ENCODE measurements around the gene IGSF8. TPM values are rescaled to one million over a fixed set of nuclear protein-coding genes. Genes with fewer than 3 reads are reported as not detected.

The IGSF8 gene
- total RNA-seq, 1 experiment from 2014 or later: 18.8 TPM

DNA sequence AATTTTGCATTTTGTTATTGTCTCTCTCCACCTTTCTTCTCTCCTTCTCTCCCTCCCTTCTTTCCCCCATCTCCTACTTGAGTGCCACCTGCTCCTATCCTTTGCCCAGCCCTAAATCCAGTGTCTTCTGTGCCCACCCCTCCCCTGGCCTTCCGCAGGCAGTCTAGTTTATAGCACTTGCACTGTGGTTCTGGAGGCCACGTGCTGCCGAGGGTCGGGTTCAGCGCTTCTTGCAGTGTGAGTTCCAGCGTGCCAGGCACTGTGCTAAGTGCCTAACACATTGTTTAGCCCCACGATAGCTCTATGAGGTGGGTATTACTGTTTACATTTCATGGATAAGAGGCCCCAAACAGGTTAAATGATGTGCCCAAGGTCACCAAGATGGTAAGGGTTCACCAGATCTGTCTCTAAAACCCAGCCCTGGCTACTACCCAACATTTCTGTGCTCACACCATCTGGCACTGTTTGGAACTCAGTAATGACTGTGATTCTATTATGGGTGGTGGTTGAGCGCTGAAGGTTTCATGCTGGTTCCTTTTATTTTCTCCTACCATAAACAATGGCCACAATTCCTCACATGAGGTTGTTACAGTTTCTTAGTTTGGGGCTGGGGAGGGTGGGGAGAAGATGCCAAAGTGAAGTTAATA, 38.9 kb upstream of the IGSF8 start:
- DNase-seq (ENCODE audit: low read depth, low spot score): no peak
- H3K27ac ChIP-seq (ENCODE audit: low read length): no peak overlapping the region
- TF ChIP-seq TCF7L2 (IDR thresholded peaks at IDR 0.05; ENCODE audit: low read depth, low read length): no peak
- TF ChIP-seq, protein P1, sequence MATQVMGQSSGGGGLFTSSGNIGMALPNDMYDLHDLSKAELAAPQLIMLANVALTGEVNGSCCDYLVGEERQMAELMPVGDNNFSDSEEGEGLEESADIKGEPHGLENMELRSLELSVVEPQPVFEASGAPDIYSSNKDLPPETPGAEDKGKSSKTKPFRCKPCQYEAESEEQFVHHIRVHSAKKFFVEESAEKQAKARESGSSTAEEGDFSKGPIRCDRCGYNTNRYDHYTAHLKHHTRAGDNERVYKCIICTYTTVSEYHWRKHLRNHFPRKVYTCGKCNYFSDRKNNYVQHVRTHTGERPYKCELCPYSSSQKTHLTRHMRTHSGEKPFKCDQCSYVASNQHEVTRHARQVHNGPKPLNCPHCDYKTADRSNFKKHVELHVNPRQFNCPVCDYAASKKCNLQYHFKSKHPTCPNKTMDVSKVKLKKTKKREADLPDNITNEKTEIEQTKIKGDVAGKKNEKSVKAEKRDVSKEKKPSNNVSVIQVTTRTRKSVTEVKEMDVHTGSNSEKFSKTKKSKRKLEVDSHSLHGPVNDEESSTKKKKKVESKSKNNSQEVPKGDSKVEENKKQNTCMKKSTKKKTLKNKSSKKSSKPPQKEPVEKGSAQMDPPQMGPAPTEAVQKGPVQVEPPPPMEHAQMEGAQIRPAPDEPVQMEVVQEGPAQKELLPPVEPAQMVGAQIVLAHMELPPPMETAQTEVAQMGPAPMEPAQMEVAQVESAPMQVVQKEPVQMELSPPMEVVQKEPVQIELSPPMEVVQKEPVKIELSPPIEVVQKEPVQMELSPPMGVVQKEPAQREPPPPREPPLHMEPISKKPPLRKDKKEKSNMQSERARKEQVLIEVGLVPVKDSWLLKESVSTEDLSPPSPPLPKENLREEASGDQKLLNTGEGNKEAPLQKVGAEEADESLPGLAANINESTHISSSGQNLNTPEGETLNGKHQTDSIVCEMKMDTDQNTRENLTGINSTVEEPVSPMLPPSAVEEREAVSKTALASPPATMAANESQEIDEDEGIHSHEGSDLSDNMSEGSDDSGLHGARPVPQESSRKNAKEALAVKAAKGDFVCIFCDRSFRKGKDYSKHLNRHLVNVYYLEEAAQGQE (IDR thresholded peaks at IDR 0.05; ENCODE audit: insufficient read depth in 1 of 2, low read depth in 2 of 2, low read length in 1 of 2): no peak
- TF ChIP-seq POLR2AphosphoS5 (IDR thresholded peaks at IDR 0.05; ENCODE audit: low read depth, low read length): no peak
- TF ChIP-seq, protein P2, sequence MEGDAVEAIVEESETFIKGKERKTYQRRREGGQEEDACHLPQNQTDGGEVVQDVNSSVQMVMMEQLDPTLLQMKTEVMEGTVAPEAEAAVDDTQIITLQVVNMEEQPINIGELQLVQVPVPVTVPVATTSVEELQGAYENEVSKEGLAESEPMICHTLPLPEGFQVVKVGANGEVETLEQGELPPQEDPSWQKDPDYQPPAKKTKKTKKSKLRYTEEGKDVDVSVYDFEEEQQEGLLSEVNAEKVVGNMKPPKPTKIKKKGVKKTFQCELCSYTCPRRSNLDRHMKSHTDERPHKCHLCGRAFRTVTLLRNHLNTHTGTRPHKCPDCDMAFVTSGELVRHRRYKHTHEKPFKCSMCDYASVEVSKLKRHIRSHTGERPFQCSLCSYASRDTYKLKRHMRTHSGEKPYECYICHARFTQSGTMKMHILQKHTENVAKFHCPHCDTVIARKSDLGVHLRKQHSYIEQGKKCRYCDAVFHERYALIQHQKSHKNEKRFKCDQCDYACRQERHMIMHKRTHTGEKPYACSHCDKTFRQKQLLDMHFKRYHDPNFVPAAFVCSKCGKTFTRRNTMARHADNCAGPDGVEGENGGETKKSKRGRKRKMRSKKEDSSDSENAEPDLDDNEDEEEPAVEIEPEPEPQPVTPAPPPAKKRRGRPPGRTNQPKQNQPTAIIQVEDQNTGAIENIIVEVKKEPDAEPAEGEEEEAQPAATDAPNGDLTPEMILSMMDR (IDR thresholded peaks at IDR 0.05): no peak
- no peak for TF ChIP-seq SIN3A (IDR thresholded peaks at IDR 0.05; ENCODE audit: borderline replicate concordance, insufficient read depth, low read depth, low read length)
- no peak overlapping the region for H3K4me3 ChIP-seq (ENCODE audit: low read depth in 2 of 2, low read length in 2 of 2)
- H3K27me3 ChIP-seq (ENCODE audit: control insufficient read depth, insufficient read depth, low read length): 0 out of 2 replicates have a peak, but pooled peaks cover 2% of the 10 kb centered on the region
- in situ Hi-C loops (cut with HindIII; ENCODE audit: low pct_unique_long_range_greater_than_20kb, low sequenced_read_pairs): no loop called here
- POLR2A ChIA-PET: no interaction called here
- CTCF ChIA-PET: no interaction called here
- no peaks in the 10 kb centered on the region for H3K4me1 ChIP-seq (ENCODE audit: control insufficient read depth, insufficient read depth, low read length)
- ATAC-seq: no peak
- no TSS peak for BruUV-seq (replicated peaks)
- intact Hi-C loops (cut with micrococcal nuclease; ENCODE audit: unreplicated experiment): no loop called here
- H3K36me3 ChIP-seq (ENCODE audit: control insufficient read depth, insufficient read depth, low read length): no peaks in the 10 kb centered on the region
- no peaks in the 10 kb centered on the region for H3K9me3 ChIP-seq (ENCODE audit: control insufficient read depth, insufficient read depth, low read depth, low read length)

DNA sequence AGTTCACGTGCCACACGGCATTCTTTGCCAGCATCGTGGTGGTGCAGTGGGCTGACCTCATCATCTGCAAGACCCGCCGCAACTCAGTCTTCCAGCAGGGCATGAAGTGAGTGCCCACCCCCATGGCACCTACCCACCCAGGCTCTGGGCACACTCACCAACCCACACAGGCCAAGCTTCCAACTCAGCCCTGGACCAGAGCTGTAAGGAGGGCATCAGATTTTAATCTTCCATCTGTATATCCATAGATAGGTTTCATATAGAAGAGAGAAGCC, 38.4 kb upstream of the IGSF8 start:
- CTCF ChIA-PET: no interaction called here
- intact Hi-C loops (cut with micrococcal nuclease; ENCODE audit: unreplicated experiment): no loop called here

More for the DNA sequence above, 38.4 kb upstream of the IGSF8 start:
- no peaks in the 10 kb centered on the region for H3K27me3 ChIP-seq (ENCODE audit: control insufficient read depth, insufficient read depth, low read length)
- DNase-seq (ENCODE audit: low read depth, low spot score): no peak
- no peaks in the 10 kb centered on the region for H3K9me3 ChIP-seq (ENCODE audit: control insufficient read depth, insufficient read depth, low read depth, low read length)
- POLR2A ChIA-PET: no interaction called here
- no peak overlapping the region for H3K4me3 ChIP-seq (ENCODE audit: low read depth in 2 of 2, low read length in 2 of 2)
- no peak for TF ChIP-seq TCF7L2 (IDR thresholded peaks at IDR 0.05; ENCODE audit: low read depth, low read length)
- TF ChIP-seq, protein P1 (IDR thresholded peaks at IDR 0.05; ENCODE audit: insufficient read depth in 1 of 2, low read depth in 2 of 2, low read length in 1 of 2): no peak
- no peak for TF ChIP-seq SIN3A (IDR thresholded peaks at IDR 0.05; ENCODE audit: borderline replicate concordance, insufficient read depth, low read depth, low read length)
- TF ChIP-seq, protein P2 (IDR thresholded peaks at IDR 0.05): no peak
- no peak for TF ChIP-seq POLR2AphosphoS5 (IDR thresholded peaks at IDR 0.05; ENCODE audit: low read depth, low read length)
- H3K36me3 ChIP-seq (ENCODE audit: control insufficient read depth, insufficient read depth, low read length): no peaks in the 10 kb centered on the region
- no peak overlapping the region for H3K27ac ChIP-seq (ENCODE audit: low read length)
- in situ Hi-C loops (cut with HindIII; ENCODE audit: low pct_unique_long_range_greater_than_20kb, low sequenced_read_pairs): no loop called here
- BruUV-seq (replicated peaks): no TSS peak
- ATAC-seq: no peak; the same call in 1 of the 2 replicates
- H3K4me1 ChIP-seq (ENCODE audit: control insufficient read depth, insufficient read depth, low read length): no peaks in the 10 kb centered on the region
